GM12878 (cell line): Measurements from ENCODE around the gene SLC35E4. TPM values are rescaled to one million over a fixed set of nuclear protein-coding genes. Genes with fewer than 3 reads are reported as not detected.
A peak's percentile ranks its signal among the peaks of the same experiment; 100 is the strongest.

ENCODE experiments used
- ATAC-seq: fragments of 200-7000 bp; cut with Tn5 transposase; 3 replicates; pipeline ENCODE4 v1.9.1; 2020; ENCODE audit warnings: mild to moderate bottlenecking, moderate library complexity
- BruUV-seq: library from RNA; stranded (reverse); fragments of 400-500 nt; replicated peaks from 2 replicates; lab custom pipeline; 2021; lab: Mats Ljungman, UMichigan
- CTCF ChIA-PET: fragments of 300-600 bp; sonication (Branson Sonifier 250); formaldehyde crosslinking; extraction: SDS; loops from one replicate; lab custom pipeline; 2021; ENCODE audit warnings: inconsistent platforms; lab: Yijun Ruan, JAX
- POLR2A ChIA-PET: fragments of 350-600 bp; formaldehyde crosslinking; extraction: SDS; loops from one replicate; lab custom pipeline; 2021; ENCODE audit warnings: inconsistent platforms; lab: Charles Lee
- RAD21 ChIA-PET: fragments of 300-600 bp; sonication (Branson Sonifier 250); formaldehyde crosslinking; loops from one replicate; lab custom pipeline; 2023; ENCODE audit warnings: antibody characterized with exemption; ENCODE audit not compliant: unreplicated experiment; lab: Charles Lee
- SMC1A ChIA-PET: fragments of 300-600 bp; sonication (Branson Sonifier 250); formaldehyde crosslinking; loops from one replicate; lab custom pipeline; 2023; ENCODE audit not compliant: unreplicated experiment, uncharacterized antibody; lab: Charles Lee
- DNase-seq: peaks from one replicate; pipeline ENCODE4 v3.0.0-alpha.2; 2011; ENCODE audit warnings: low read depth, low spot score
- FAIRE-seq: peaks from 3 replicates; lab custom pipeline; 2011; peaks lifted over from hg19 to GRCh38; lab: Jason Lieb, UNC
- H2AFZ ChIP-seq: 2 replicates; pipeline ENCODE4 v1.6.0; 2011; ENCODE audit warnings: low read depth, low read length, control low read depth; ENCODE audit not compliant: control insufficient read depth
- H3K27ac ChIP-seq: 2 replicates; pipeline ENCODE4 v1.5.1; 2011; ENCODE audit warnings: control low read depth; ENCODE audit not compliant: control insufficient read depth, insufficient read depth
- H3K27me3 ChIP-seq, 2 experiments: replicated peaks in 1 of 2; 2 replicates each; pipeline versions ENCODE4 v1.6.0 to v1.6.1; 2011; ENCODE audit warnings: low read length in 1 of 2; ENCODE audit not compliant: control insufficient read depth in 2 of 2, insufficient read depth in 2 of 2
- H3K36me3 ChIP-seq, 2 experiments: 2 replicates each; pipeline ENCODE4 v1.5.1; 2011; ENCODE audit warnings: low read length in 1 of 2; ENCODE audit not compliant: control insufficient read depth in 2 of 2, insufficient read depth in 2 of 2
- H3K4me1 ChIP-seq: 2 replicates; pipeline ENCODE4 v1.6.1; 2011; ENCODE audit warnings: mild to moderate bottlenecking, low read length, moderate library complexity, mixed read lengths; ENCODE audit not compliant: control insufficient read depth, insufficient read depth
- H3K4me2 ChIP-seq: 2 replicates; pipeline ENCODE4 v1.6.0; 2011; ENCODE audit warnings: control low read depth; ENCODE audit not compliant: control insufficient read depth, insufficient read depth
- H3K4me3 ChIP-seq: fragments of 200-600 bp; sonication (generic); 2 replicates; pipeline ENCODE4 v1.5.1; 2016
- H3K79me2 ChIP-seq: 2 replicates; pipeline ENCODE4 v1.6.0; 2011; ENCODE audit warnings: low read length; ENCODE audit not compliant: control insufficient read depth, insufficient read depth
- H3K9ac ChIP-seq: 2 replicates; pipeline ENCODE4 v1.8.0; 2011; ENCODE audit warnings: low read length, control low read depth, mixed read lengths; ENCODE audit not compliant: control insufficient read depth, insufficient read depth
- H3K9me3 ChIP-seq: replicated peaks from 3 replicates; pipeline ENCODE4 v1.5.1; 2011; ENCODE audit warnings: mild to moderate bottlenecking, low read length; ENCODE audit not compliant: control insufficient read depth, insufficient read depth
- H4K20me1 ChIP-seq: 2 replicates; pipeline ENCODE4 v1.6.0; 2011; ENCODE audit not compliant: control insufficient read depth, insufficient read depth
- ATF3 ChIP-seq: IDR thresholded peaks from 2 replicates; pipeline ENCODE4 v1.6.1; 2011; ENCODE audit warnings: low read depth, mild to moderate bottlenecking, low read length, moderate library complexity, borderline replicate concordance; ENCODE audit errors: extremely low read depth
- CBFB ChIP-seq: IDR thresholded peaks from 2 replicates; pipeline ENCODE4 v1.6.1; 2016; ENCODE audit warnings: antibody characterized with exemption, low read depth
- CHD2 ChIP-seq: IDR thresholded peaks from 2 replicates; pipeline ENCODE4 v1.6.1; 2011; ENCODE audit warnings: low read depth, low read length, improper control_type of control experiment, borderline replicate concordance
- CHD4 ChIP-seq: fragments of 200-600 bp; sonication (generic); IDR thresholded peaks from 2 replicates; pipeline ENCODE4 v1.6.1; 2016; ENCODE audit warnings: mild to moderate bottlenecking
- IKZF1 ChIP-seq: fragments of 450-650 bp; conservative IDR thresholded peaks from 2 replicates; pipeline ENCODE4 v1.6.1; 2017; ENCODE audit warnings: antibody characterized with exemption, mild to moderate bottlenecking
- PAX8 ChIP-seq: fragments of 450-650 bp; IDR thresholded peaks from 2 replicates; pipeline ENCODE4 v1.6.1; 2017; ENCODE audit warnings: mild to moderate bottlenecking, moderate library complexity
- WRNIP1 ChIP-seq: IDR thresholded peaks from 2 replicates; pipeline ENCODE4 v1.6.1; 2011; ENCODE audit warnings: low read depth, low read length, improper control_type of control experiment, borderline replicate concordance
- ZNF384 ChIP-seq: IDR thresholded peaks from 2 replicates; pipeline ENCODE4 v1.6.1; 2012; ENCODE audit warnings: low read depth, mild to moderate bottlenecking, low read length, improper control_type of control experiment, borderline replicate concordance
- WGBS: methylation state at CpG from one replicate; pipeline ENCODE4 v1.1.6; 2016; ENCODE audit warnings: low lambda C conversion rate; ENCODE audit not compliant: insufficient replicate concordance, insufficient coverage; ENCODE audit errors: missing lambda C conversion rate; 5-methylcytosine and 5-hydroxymethylcytosine counted together
- in situ Hi-C: fragments of 300-500 bp; cut with MboI; formaldehyde crosslinking; loops from 9 replicates; pipeline ENCODE4 v1.14.3; 2018; ENCODE audit warnings: mixed read lengths
- intact Hi-C: fragments of 100-400 bp; cut with micrococcal nuclease; formaldehyde crosslinking; loops from one replicate; pipeline ENCODE4 v1.14.2; 2022; ENCODE audit not compliant: unreplicated experiment
- polyA plus RNA-seq, 11 experiments: library from polyadenylated mRNA; depleted of rRNA in 4 of 11; unstranded in 6 of 11; stranded (reverse) in 5 of 11; fragments of >200 nt; fragmentation: Nextera tagmentation in 4 of 11; fragmentation: Illumina TruSeq in 1 of 11; extraction: Ambion mirVana in 4 of 11; extraction: Trizol in 1 of 11; gene quantifications; 1 replicate in 1 of 11; 2 replicates in 10 of 11; pipeline versions ENCODE4 v1.2.1 to v1.2.3, GENCODE V29; 2011 to 2016; ENCODE audit warnings: inconsistent platforms in 2 of 11, missing spikeins in 2 of 11, low read depth in 1 of 11
- total RNA-seq, 4 experiments: library from RNA; depleted of rRNA in 3 of 4; stranded (reverse); fragments of >200 nt in 3 of 4; fragmentation: Illumina TruSeq in 1 of 4; extraction: Trizol in 1 of 4; gene quantifications; 2 replicates each; pipeline versions ENCODE4 v1.2.1 to v1.2.3, GENCODE V29; 2013 to 2021
- TF ChIP-seq, protein P1 (sequence below): fragments of 450-650 bp; formaldehyde crosslinking; IDR thresholded peaks from 2 replicates; pipeline ENCODE4 v1.4.0; 2020; ENCODE audit warnings: mild to moderate bottlenecking, moderate library complexity
- TF ChIP-seq, protein P2 (sequence below): fragments of 150-350 bp; IDR thresholded peaks from 2 replicates; pipeline ENCODE4 v1.6.1; 2014; ENCODE audit warnings: mild to moderate bottlenecking, low read depth, low read length

SLC35E4 gene
- total and polyA plus RNA-seq, 10 of the 15 experiments (the other 5 are each of a cell fraction or from before 2014, with no cell fraction given), result 0.16 to 5.3 (median 2.9) TPM; not detected in 1

- TF ChIP-seq, protein P1, sequence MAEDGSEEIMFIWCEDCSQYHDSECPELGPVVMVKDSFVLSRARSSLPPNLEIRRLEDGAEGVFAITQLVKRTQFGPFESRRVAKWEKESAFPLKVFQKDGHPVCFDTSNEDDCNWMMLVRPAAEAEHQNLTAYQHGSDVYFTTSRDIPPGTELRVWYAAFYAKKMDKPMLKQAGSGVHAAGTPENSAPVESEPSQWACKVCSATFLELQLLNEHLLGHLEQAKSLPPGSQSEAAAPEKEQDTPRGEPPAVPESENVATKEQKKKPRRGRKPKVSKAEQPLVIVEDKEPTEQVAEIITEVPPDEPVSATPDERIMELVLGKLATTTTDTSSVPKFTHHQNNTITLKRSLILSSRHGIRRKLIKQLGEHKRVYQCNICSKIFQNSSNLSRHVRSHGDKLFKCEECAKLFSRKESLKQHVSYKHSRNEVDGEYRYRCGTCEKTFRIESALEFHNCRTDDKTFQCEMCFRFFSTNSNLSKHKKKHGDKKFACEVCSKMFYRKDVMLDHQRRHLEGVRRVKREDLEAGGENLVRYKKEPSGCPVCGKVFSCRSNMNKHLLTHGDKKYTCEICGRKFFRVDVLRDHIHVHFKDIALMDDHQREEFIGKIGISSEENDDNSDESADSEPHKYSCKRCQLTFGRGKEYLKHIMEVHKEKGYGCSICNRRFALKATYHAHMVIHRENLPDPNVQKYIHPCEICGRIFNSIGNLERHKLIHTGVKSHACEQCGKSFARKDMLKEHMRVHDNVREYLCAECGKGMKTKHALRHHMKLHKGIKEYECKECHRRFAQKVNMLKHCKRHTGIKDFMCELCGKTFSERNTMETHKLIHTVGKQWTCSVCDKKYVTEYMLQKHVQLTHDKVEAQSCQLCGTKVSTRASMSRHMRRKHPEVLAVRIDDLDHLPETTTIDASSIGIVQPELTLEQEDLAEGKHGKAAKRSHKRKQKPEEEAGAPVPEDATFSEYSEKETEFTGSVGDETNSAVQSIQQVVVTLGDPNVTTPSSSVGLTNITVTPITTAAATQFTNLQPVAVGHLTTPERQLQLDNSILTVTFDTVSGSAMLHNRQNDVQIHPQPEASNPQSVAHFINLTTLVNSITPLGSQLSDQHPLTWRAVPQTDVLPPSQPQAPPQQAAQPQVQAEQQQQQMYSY, result no peak
- no peak for TF ChIP-seq PAX8
- TF ChIP-seq IKZF1, result 0 out of 2 replicates have a peak, but pooled peaks have one; percentile 23
Measured at GRCh38 chr22:30607939-30608338, 27.6 kb upstream of the SLC35E4 start (continued).

GRCh38 chr22:30609260-30610185 lies 26.1 kb upstream of the SLC35E4 start:
- ChIA-PET POLR2A (interaction anchor here (0.6 to 2.1 kb wide), 3 partner anchors 18 to 607 kb away, joined by 4 to 7 read pairs (median 7); partner anchors contain the start of gene PES1), CTCF (interaction anchor here (0.6 to 6.4 kb wide), 8 partner anchors 9 to 312 kb away, joined by 3 to 51 read pairs (median 4); partner anchors contain the start of gene SLC35E4), RAD21 (interaction anchor here (0.6 to 4.7 kb wide), 3 partner anchors 25 to 498 kb away, joined by 3 to 58 read pairs (median 21); partner anchors contain the start of genes SELENOM and SLC35E4), SMC1A (interaction anchor here (0.8 to 3.6 kb wide), 8 partner anchors 19 to 311 kb away, joined by 3 to 18 read pairs (median 4); no protein-coding TSS in a partner anchor)
- 51% methylated on average over 17 of the region's 17 CpGs for WGBS
- DNase-seq (peak; percentile 70), FAIRE-seq (peak; percentile 41), ATAC-seq (peak; percentile 71)
- Histone ChIP-seq H3K79me2 (no peaks in the 10 kb centered on the region), H2AFZ (peak overlapping the region; percentile 15; the same call in 1 of the 2 replicates), H3K4me1 (peaks cover 51% of the 10 kb centered on the region), H4K20me1 (no peaks in the 10 kb centered on the region), H3K9ac (peak overlapping the region; percentile 26; the same call in 1 of the 2 replicates), H3K27me3 (no peaks in the 10 kb centered on the region), H3K4me3 (0 out of 2 replicates have a peak overlapping the region, but pooled peaks have one; percentile 44), H3K4me2 (peak overlapping the region; percentile 97), H3K27ac (peak overlapping the region; percentile 54), H3K9me3 (no peaks in the 10 kb centered on the region), H3K36me3 (no peaks in the 10 kb centered on the region)
- BruUV-seq, result no TSS peak
- intact Hi-C loops, result no loop called here
- in situ Hi-C loops, result no loop called here
- TF ChIP-seq CBFB, result peak; percentile 63; the same call in 1 of the 2 replicates
- TF ChIP-seq, protein P2, sequence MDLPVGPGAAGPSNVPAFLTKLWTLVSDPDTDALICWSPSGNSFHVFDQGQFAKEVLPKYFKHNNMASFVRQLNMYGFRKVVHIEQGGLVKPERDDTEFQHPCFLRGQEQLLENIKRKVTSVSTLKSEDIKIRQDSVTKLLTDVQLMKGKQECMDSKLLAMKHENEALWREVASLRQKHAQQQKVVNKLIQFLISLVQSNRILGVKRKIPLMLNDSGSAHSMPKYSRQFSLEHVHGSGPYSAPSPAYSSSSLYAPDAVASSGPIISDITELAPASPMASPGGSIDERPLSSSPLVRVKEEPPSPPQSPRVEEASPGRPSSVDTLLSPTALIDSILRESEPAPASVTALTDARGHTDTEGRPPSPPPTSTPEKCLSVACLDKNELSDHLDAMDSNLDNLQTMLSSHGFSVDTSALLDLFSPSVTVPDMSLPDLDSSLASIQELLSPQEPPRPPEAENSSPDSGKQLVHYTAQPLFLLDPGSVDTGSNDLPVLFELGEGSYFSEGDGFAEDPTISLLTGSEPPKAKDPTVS, result no peak
- no peak for TF ChIP-seq ATF3
- TF ChIP-seq ZNF384, result 0 out of 2 replicates have a peak, but pooled peaks have one; percentile 1
- TF ChIP-seq WRNIP1, result no peak
- TF ChIP-seq CHD4, result no peak
- peak; percentile 49; the same call in 1 of the 2 replicates for TF ChIP-seq CHD2
